OCI-LY7 (cell line): ENCODE data around the gene GAS7. TPM values are rescaled to one million over a fixed set of nuclear protein-coding genes. Genes with fewer than 3 reads are reported as not detected.

ENCODE experiments used
- BruUV-seq: library from RNA; stranded (reverse); fragments of 400-500 nt; replicated peaks from 2 replicates; lab custom pipeline; 2021; lab: Mats Ljungman, UMichigan
- CTCF ChIA-PET: fragments of 300-600 bp; sonication (Branson Sonifier 250); formaldehyde crosslinking; loops from one replicate; lab custom pipeline; 2022; ENCODE audit warnings: antibody characterized with exemption; ENCODE audit not compliant: unreplicated experiment; lab: Charles Lee
- POLR2A ChIA-PET: fragments of 300-600 bp; sonication (Branson Sonifier 250); formaldehyde crosslinking; loops from one replicate; lab custom pipeline; 2022; ENCODE audit warnings: antibody characterized with exemption; lab: Charles Lee
- DNase-seq: peaks from one replicate; pipeline ENCODE4 v3.0.0-alpha.2; 2015; ENCODE audit warnings: low spot score
- H2AFZ ChIP-seq: fragments of 200-600 bp; sonication (generic), shearing (Covaris generic); 2 replicates; pipeline ENCODE4 v1.6.1; 2014; ENCODE audit warnings: mild to moderate bottlenecking, antibody characterized with exemption, low read length, moderate library complexity
- H3K27ac ChIP-seq: fragments of 200-600 bp; sonication (generic); 2 replicates; pipeline ENCODE4 v1.5.1; 2014; ENCODE audit warnings: mixed run types, low read depth, mild to moderate bottlenecking, moderate library complexity, low read length, inconsistent platforms; ENCODE audit not compliant: poor library complexity, severe bottlenecking
- H3K36me3 ChIP-seq: fragments of 200-600 bp; sonication (generic); 2 replicates; pipeline ENCODE4 v1.6.1; 2014; ENCODE audit warnings: mild to moderate bottlenecking, antibody characterized with exemption, low read length, moderate library complexity, mixed read lengths; ENCODE audit not compliant: insufficient read depth
- H3K4me1 ChIP-seq: fragments of 200-600 bp; sonication (generic); 2 replicates; pipeline ENCODE4 v1.5.1; 2014; ENCODE audit warnings: mild to moderate bottlenecking, low read length; ENCODE audit not compliant: insufficient read depth, poor library complexity, severe bottlenecking
- H3K4me2 ChIP-seq: fragments of 200-600 bp; sonication (generic); 2 replicates; pipeline ENCODE4 v1.6.1; 2014; ENCODE audit warnings: mild to moderate bottlenecking, low read length
- H3K4me3 ChIP-seq: fragments of 200-600 bp; sonication (generic); 2 replicates; pipeline ENCODE4 v1.5.1; 2014; ENCODE audit warnings: mild to moderate bottlenecking, low read depth, low read length; ENCODE audit not compliant: poor library complexity, severe bottlenecking
- H3K79me2 ChIP-seq: fragments of 200-600 bp; sonication (generic); 2 replicates; pipeline ENCODE4 v1.6.1; 2016; ENCODE audit warnings: low read depth, mild to moderate bottlenecking, low read length, moderate library complexity, mixed read lengths; ENCODE audit not compliant: insufficient read depth
- H3K9me2 ChIP-seq: fragments of 200-600 bp; sonication (generic); 2 replicates; pipeline ENCODE4 v1.6.1; 2016; ENCODE audit warnings: mild to moderate bottlenecking, low read length, mixed read lengths; ENCODE audit not compliant: insufficient read depth
- H3K9me3 ChIP-seq: fragments of 200-600 bp; sonication (generic); 2 replicates; pipeline ENCODE4 v1.6.1; 2014; ENCODE audit warnings: mild to moderate bottlenecking, mixed run types, low read length, mixed read lengths
- H4K20me1 ChIP-seq: fragments of 200-600 bp; sonication (generic); 2 replicates; pipeline ENCODE4 v1.6.1; 2014; ENCODE audit warnings: mild to moderate bottlenecking, antibody characterized with exemption, low read length, moderate library complexity, mixed read lengths; ENCODE audit not compliant: insufficient read depth
- CTCF ChIP-seq: fragments of 200-600 bp; sonication (generic); conservative IDR thresholded peaks from 2 replicates; pipeline ENCODE4 v1.5.1; 2014; ENCODE audit warnings: mild to moderate bottlenecking, antibody characterized with exemption, low read length, moderate library complexity, mixed read lengths
- EZH2phosphoT487 ChIP-seq: fragments of 200-600 bp; sonication (generic); IDR thresholded peaks from 2 replicates; pipeline ENCODE4 v1.6.1; 2018; ENCODE audit warnings: low read depth, borderline replicate concordance, mild to moderate bottlenecking, mixed run types, antibody characterized with exemption, low read length, moderate library complexity, mixed read lengths
- intact Hi-C: fragments of 100-400 bp; cut with micrococcal nuclease; formaldehyde crosslinking; loops from one replicate; pipeline ENCODE4 v1.10.0; 2022; ENCODE audit not compliant: unreplicated experiment
- total RNA-seq, 2 experiments: library from RNA; depleted of rRNA in 1 of 2; stranded (reverse); fragments of >200 nt in 1 of 2; shearing (Covaris generic) in 1 of 2; gene quantifications; 2 replicates each; pipeline ENCODE4 v1.2.3, GENCODE V29; 2014 to 2022

Gene GAS7
- total RNA-seq, 2 experiments from 2014 or later, result 1.5 TPM; not detected in 1

- Histone ChIP-seq H3K36me3 (no peaks in the 10 kb centered on the region), H2AFZ (no peak overlapping the region), H3K9me3 (no peaks in the 10 kb centered on the region), H3K4me2 (no peak overlapping the region), H3K79me2 (no peaks in the 10 kb centered on the region), H4K20me1 (no peaks in the 10 kb centered on the region), H3K27ac (no peak overlapping the region), H3K4me1 (no peaks in the 10 kb centered on the region), H3K9me2 (no peaks in the 10 kb centered on the region), H3K4me3 (no peak overlapping the region)
- ChIA-PET CTCF (no interaction called here), POLR2A (interaction anchor here (0.7 kb wide), 1 partner anchor 9 kb away, joined by 3 read pairs; no protein-coding TSS in a partner anchor)
- TF ChIP-seq EZH2phosphoT487 (no peak), CTCF (no peak)
- DNase-seq, result no peak
- no TSS peak for BruUV-seq
- intact Hi-C loops, result no loop called here
These were observed 315.0 kb downstream of the GAS7 start for GRCh38 chr17:9883451-9883850.

- H3K27ac ChIP-seq, result no peak overlapping the region
These were observed 317.8 kb downstream of the GAS7 start for GRCh38 chr17:9880582-9880999.

More at GRCh38 chr17:9880582-9880999, 317.8 kb downstream of the GAS7 start:
- H3K79me2 ChIP-seq, result no peaks in the 10 kb centered on the region
- TF ChIP-seq EZH2phosphoT487, result no peak
- no peak for TF ChIP-seq CTCF
- H3K4me2 ChIP-seq, result no peak overlapping the region
- intact Hi-C loops, result no loop called here
- BruUV-seq, result no TSS peak
- CTCF ChIA-PET, result no interaction called here
- no peak overlapping the region for H2AFZ ChIP-seq
- POLR2A ChIA-PET, result interaction anchor here (0.8 kb wide), 1 partner anchor 661 kb away, joined by 3 read pairs; no protein-coding TSS in a partner anchor
- H3K36me3 ChIP-seq, result no peaks in the 10 kb centered on the region
- no peak for DNase-seq
- H3K4me1 ChIP-seq, result no peaks in the 10 kb centered on the region
- H4K20me1 ChIP-seq, result no peaks in the 10 kb centered on the region
- no peak overlapping the region for H3K4me3 ChIP-seq
- no peaks in the 10 kb centered on the region for H3K9me3 ChIP-seq
- H3K9me2 ChIP-seq, result no peaks in the 10 kb centered on the region
